OCI-LY3 (cell line): ENCODE data around the gene EVI5L.

ENCODE experiments used
- CTCF ChIP-seq: fragments of 200-600, 300-600 bp; sonication (generic); IDR thresholded peaks from 2 replicates; pipeline ENCODE4 v1.5.1; 2014; ENCODE audit warnings: antibody characterized with exemption, low read length, low read depth
- EZH2phosphoT487 ChIP-seq: fragments of 200-600 bp; shearing (Covaris generic); IDR thresholded peaks from 2 replicates; pipeline ENCODE4 v1.6.1; 2018; ENCODE audit warnings: antibody characterized with exemption, mixed run types, low read depth

- TF ChIP-seq CTCF (no peak), EZH2phosphoT487 (no peak)
Observed at GRCh38 chr19:7873304-7874075, 43.5 kb downstream of the EVI5L start.
